ENCODE measurements around the gene LY6G6C.

Gene LY6G6C

DNA sequence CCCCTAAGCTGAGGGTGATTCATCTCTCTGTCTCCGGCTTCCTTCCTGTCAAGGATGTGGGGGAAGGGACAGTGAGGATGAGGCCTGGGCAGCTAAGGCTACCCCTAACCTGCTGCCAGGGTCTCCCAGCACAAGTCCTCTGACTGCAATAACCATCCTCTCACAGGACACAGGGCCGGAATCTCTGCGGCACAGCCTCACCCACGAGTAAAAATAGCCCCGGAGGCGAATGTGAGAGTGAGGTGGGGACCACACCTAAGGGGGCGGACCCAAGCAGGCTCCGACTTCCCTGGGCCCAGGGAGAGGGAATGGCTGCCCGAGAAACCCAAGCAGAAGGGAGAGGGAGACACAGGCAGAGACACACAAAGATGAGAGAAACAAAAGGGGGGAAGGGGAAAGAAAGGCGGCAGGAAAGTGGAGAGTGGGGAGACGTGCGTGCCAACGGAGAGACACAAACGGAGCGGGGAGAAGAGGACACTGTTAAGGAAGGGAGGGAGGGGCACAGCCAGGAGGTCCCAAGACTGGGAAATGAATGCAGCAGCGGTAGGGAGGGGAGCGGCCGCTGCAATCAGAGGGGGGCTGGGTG is 13.4 kb upstream of the LY6G6C start (continued):
- TF ChIP-seq, protein P1, sequence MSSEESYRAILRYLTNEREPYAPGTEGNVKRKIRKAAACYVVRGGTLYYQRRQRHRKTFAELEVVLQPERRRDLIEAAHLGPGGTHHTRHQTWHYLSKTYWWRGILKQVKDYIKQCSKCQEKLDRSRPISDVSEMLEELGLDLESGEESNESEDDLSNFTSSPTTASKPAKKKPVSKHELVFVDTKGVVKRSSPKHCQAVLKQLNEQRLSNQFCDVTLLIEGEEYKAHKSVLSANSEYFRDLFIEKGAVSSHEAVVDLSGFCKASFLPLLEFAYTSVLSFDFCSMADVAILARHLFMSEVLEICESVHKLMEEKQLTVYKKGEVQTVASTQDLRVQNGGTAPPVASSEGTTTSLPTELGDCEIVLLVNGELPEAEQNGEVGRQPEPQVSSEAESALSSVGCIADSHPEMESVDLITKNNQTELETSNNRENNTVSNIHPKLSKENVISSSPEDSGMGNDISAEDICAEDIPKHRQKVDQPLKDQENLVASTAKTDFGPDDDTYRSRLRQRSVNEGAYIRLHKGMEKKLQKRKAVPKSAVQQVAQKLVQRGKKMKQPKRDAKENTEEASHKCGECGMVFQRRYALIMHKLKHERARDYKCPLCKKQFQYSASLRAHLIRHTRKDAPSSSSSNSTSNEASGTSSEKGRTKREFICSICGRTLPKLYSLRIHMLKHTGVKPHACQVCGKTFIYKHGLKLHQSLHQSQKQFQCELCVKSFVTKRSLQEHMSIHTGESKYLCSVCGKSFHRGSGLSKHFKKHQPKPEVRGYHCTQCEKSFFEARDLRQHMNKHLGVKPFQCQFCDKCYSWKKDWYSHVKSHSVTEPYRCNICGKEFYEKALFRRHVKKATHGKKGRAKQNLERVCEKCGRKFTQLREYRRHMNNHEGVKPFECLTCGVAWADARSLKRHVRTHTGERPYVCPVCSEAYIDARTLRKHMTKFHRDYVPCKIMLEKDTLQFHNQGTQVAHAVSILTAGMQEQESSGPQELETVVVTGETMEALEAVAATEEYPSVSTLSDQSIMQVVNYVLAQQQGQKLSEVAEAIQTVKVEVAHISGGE (tag by site-specific recombination; conservative IDR thresholded peaks at IDR 0.05; ENCODE audit: low read depth): peak; percentile 27; the same call in 1 of the 2 replicates
- TF ChIP-seq ZXDB (tag by site-specific recombination; IDR thresholded peaks at IDR 0.05) (peak; percentile 51), ZNF664 (tag by site-specific recombination; IDR thresholded peaks at IDR 0.05) (no peak), ZSCAN30 (tag by site-specific recombination; IDR thresholded peaks at IDR 0.05) (peak; percentile 25; the same call in 1 of the 2 replicates), HIC1 (tag by site-specific recombination; IDR thresholded peaks at IDR 0.05) (peak; percentile 88), ZNF677 (tag by site-specific recombination; IDR thresholded peaks at IDR 0.05) (no peak), SETDB1 (IDR thresholded peaks at IDR 0.05; ENCODE audit: insufficient read length, low read length) (no peak), ZNF600 (tag by site-specific recombination; IDR thresholded peaks at IDR 0.05) (peak; percentile 88), ZNF514 (tag by site-specific recombination; IDR thresholded peaks at IDR 0.05) (no peak), ZNF639 (tag by site-specific recombination; IDR thresholded peaks at IDR 0.05) (no peak; the same call in 1 of the 2 replicates), GLIS1 (tag by site-specific recombination; IDR thresholded peaks at IDR 0.05) (peak; percentile 73), GLIS2 (tag by site-specific recombination; IDR thresholded peaks at IDR 0.05) (peak; percentile 96), ZNF341 (tag by site-specific recombination; IDR thresholded peaks at IDR 0.05; ENCODE audit: low read depth) (peak; percentile 96)

GRCh38 chr6:31734247-31734820 is 12.8 kb upstream of the LY6G6C start:
- Histone ChIP-seq H3K4me3 (ENCODE audit: low read depth, low read length) (peak overlapping the region; percentile 64), H3K4me1 (ENCODE audit: control insufficient read depth, insufficient read depth, low read length) (peaks cover 30% of the 10 kb centered on the region), H3K9me3 (ENCODE audit: control insufficient read depth, insufficient read depth, low read depth, low read length) (no peaks in the 10 kb centered on the region), H3K27ac (ENCODE audit: extremely low read depth, low read depth, low read length) (peak overlapping the region; percentile 52), H3K36me3 (ENCODE audit: control insufficient read depth in 2 of 2, insufficient read depth in 1 of 2, low read length in 2 of 2) (peaks cover 12 to 39% of the 10 kb centered on the region in 2 experiments; a peak in 2 of 3 replicates)
- POLR2A ChIA-PET: interaction anchor here (0.8 to 6.8 kb wide), 11 partner anchors 11 to 128 kb away, joined by 3 to 102 read pairs (median 6); partner anchors contain the start of genes ABHD16A, HSPA1B, LSM2 and MPIG6B
- TF ChIP-seq ZNF660 (tag by site-specific recombination; IDR thresholded peaks at IDR 0.05): peak; percentile 83; the same call in 1 of the 2 replicates
- peak; percentile 78; the same call in 1 of the 2 replicates for TF ChIP-seq WT1 (tag by site-specific recombination; IDR thresholded peaks at IDR 0.05)
- peak; percentile 58; the same call in 1 of the 2 replicates for TF ChIP-seq ZNF639 (tag by site-specific recombination; IDR thresholded peaks at IDR 0.05)
- no peak for TF ChIP-seq ZXDB (tag by site-specific recombination; IDR thresholded peaks at IDR 0.05)
- no peak for TF ChIP-seq ZNF544 (tag by site-specific recombination; IDR thresholded peaks at IDR 0.05)
- no peak for TF ChIP-seq ELK4 (IDR thresholded peaks at IDR 0.05; ENCODE audit: borderline replicate concordance, low read depth, low read length)
- peak; percentile 90 for TF ChIP-seq ATF2 (tag by site-specific recombination; IDR thresholded peaks at IDR 0.05; ENCODE audit: low read depth)
- 0 out of 2 replicates have a peak, but pooled peaks have one; percentile 87 for TF ChIP-seq KLF10 (tag by site-specific recombination; IDR thresholded peaks at IDR 0.05)
- TF ChIP-seq ZSCAN23 (tag by site-specific recombination; IDR thresholded peaks at IDR 0.05): 0 out of 2 replicates have a peak, but pooled peaks have one; percentile 13
- TF ChIP-seq INSM2 (tag by site-specific recombination; IDR thresholded peaks at IDR 0.05): 0 out of 2 replicates have a peak, but pooled peaks have one; percentile 33
- CTCF ChIA-PET: interaction anchor here (0.9 to 2.4 kb wide), 5 partner anchors 36 to 130 kb away, joined by 3 to 17 read pairs (median 4); partner anchors contain the start of gene LSM2
